ENCODE data around the gene LAD1. TPM values are rescaled to one million over a fixed set of nuclear protein-coding genes. Genes with fewer than 3 reads are reported as not detected.

The LAD1 gene
- total RNA-seq, 1 donor from 2014 or later, result 72.5 TPM

GRCh38 chr1:201391225-201391624 lies 7.9 kb downstream of the LAD1 start:
- TF ChIP-seq CTCF (conservative IDR thresholded peaks at IDR 0.05; ENCODE audit: low read depth, low read length), result no peak
- H3K4me3 ChIP-seq (ENCODE audit: low read depth, low read length), result no peak overlapping the region
- no peak for DNase-seq (ENCODE audit: low read depth)

DNA sequence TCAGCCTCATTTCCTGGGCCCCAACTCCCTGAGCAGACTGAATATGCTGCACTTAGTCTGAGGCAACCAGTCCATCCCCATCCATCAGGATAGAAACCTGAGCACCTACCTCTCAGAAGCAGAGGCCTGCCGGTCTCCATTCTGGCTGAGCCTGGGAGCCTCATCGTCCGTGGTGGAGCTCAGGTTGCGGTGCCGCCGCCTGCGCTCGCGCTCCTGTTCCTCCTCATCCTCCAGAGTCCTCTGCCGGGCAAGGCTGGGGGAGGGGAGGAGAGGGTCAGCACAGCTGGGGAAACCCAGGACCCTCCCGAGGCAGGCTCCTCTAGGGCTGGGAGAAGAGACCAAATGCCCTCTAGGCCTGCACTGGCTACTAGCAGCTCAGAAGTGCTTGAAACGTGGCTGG lies 10.1 kb downstream of the LAD1 start:
- no peak for TF ChIP-seq CTCF (conservative IDR thresholded peaks at IDR 0.05; ENCODE audit: low read depth, low read length)
- DNase-seq (ENCODE audit: low read depth), result no peak
- no peak overlapping the region for H3K4me3 ChIP-seq (ENCODE audit: low read depth, low read length)

- no peak for DNase-seq (ENCODE audit: low read depth)
- no peak overlapping the region for H3K4me3 ChIP-seq (ENCODE audit: low read depth, low read length)
- TF ChIP-seq CTCF (conservative IDR thresholded peaks at IDR 0.05; ENCODE audit: low read depth, low read length), result no peak
These were observed 12.9 kb downstream of the LAD1 start for GRCh38 chr1:201386208-201386607.

DNA sequence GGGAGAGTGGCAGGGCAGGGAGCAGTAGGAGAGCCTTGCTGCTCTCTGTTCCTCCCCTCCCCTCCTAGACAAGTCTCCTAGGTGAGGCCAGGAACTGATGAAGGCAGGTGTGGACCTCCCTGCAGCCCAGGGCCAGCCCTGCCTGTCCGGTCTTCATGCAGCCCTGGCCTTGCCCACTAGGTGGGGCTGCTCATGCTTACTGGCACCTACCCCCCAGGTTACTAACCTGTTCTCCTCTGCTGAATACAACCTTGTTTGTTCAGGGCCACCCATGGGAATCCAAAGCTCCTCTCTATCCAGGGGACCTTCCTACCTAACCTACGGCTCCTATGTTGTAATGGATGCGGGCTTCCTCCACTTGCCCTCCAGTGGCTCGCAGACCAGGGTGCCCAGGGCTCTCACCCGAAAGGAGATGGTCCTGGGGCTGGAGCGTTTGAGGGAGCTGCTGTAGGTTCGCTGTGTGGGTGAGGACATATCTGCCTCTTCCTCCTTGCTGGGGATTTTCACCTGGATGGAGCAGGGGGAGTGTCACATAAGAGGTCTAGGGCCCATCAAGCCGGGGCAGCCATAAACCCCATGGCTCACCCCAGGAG lies 13.7 kb downstream of the LAD1 start:
- no peak overlapping the region for H3K4me3 ChIP-seq (ENCODE audit: low read depth, low read length)
- TF ChIP-seq CTCF (conservative IDR thresholded peaks at IDR 0.05; ENCODE audit: low read depth, low read length), result peak; percentile 98
- no peak for DNase-seq (ENCODE audit: low read depth)

- DNase-seq (ENCODE audit: low read depth), result no peak
- TF ChIP-seq CTCF (conservative IDR thresholded peaks at IDR 0.05; ENCODE audit: low read depth, low read length), result no peak
- no peak overlapping the region for H3K4me3 ChIP-seq (ENCODE audit: low read depth, low read length)
These were observed 14.7 kb downstream of the LAD1 start for GRCh38 chr1:201384406-201384782.

DNA sequence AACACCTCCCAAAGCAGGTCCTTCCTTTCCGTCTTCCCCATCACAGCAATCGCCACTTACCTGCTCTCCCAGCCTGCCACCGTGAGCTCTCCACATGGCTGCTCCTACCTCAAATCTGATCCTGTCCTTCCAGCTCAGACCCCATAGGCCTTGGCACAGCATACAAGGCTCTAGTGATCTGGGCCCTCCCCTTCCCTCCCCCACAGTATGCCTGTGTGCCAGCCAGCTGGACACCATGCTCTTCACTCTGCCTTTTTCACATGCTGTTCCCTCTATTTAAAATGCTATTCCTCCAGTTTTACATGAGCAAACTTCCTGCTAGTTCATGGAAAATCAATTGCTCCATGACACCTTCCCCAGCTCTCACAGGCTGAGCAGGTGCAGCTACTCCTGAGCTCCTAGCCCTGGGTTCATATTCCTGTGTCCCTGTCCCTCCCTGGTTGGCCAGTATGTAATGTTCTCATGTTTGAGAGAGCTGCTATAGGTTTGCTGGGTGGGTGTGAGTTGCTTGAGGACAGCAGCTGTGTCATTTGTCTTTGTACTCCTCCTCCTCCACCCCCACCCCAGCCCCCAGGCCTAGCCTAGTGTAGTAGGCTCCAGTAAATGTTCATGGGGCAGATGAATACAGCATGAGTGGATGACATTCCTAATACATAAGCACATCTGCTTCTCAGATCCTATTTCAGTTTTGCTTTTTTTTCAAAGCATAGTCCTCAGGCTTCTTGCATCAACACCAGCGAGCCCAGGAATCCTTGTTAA lies 15.3 kb downstream of the LAD1 start:
- no peak overlapping the region for H3K4me3 ChIP-seq (ENCODE audit: low read depth, low read length)
- no peak for DNase-seq (ENCODE audit: low read depth)
- TF ChIP-seq CTCF (conservative IDR thresholded peaks at IDR 0.05; ENCODE audit: low read depth, low read length), result no peak

DNA sequence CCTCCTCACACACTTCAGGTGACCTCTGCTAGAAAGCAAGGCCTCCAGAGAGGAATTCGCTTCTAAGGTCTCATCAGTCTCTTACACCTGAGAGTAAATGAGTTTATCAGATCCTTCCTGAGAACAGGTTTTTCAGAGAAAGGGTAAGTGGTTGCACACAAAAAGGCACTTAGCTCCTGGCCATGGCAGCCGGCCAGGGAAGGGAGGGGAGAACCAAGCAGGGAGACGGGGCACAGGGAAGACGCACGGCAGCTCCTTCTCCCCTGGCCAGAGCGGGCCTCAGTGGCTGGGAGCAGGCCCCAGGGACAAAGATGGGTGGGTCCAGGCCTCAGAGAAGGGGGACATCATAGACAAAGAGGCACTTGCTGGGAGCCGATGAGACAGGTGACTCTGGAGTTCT lies 18.0 kb downstream of the LAD1 start:
- H3K4me3 ChIP-seq (ENCODE audit: low read depth, low read length), result no peak overlapping the region
- no peak for DNase-seq (ENCODE audit: low read depth)
- no peak for TF ChIP-seq CTCF (conservative IDR thresholded peaks at IDR 0.05; ENCODE audit: low read depth, low read length)

Measured in epithelial cell of proximal tubule (primary cell).